ENCODE results near the gene KCTD17. TPM values are rescaled to one million over a fixed set of nuclear protein-coding genes. Genes with fewer than 3 reads are reported as not detected.

Gene KCTD17
- total RNA-seq, 1 experiment from 2014 or later: 29.4 TPM

DNA sequence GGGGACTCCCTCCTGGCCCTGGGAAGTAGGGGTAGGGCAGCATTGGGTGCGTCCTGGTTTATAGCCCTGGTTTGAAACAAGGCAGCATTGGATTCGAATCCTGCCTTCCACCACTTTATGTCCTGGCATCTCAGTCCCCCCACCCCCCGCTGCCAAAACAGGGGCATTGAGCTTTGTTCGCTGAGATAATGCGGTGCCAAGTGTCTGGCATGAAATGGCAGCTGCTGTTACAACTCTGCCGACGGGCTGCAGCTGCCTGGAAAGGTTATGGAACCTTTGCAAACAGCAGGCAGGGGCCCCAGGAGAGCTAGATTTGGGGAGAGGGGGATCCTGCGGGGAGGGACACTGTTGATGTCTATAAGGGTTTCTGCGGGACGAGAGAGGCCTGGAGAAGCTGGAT, 34.2 kb upstream of the KCTD17 start:
- Mint-ChIP-seq H3K27ac (no peak overlapping the region), H3K4me3 (no peak overlapping the region), H3K36me3 (no peaks in the 10 kb centered on the region; the same call in 1 of the 2 replicates), H3K9me3 (no peaks in the 10 kb centered on the region), H3K27me3 (ENCODE audit: low read depth) (no peaks in the 10 kb centered on the region), H3K4me1 (peaks cover 29% of the 10 kb centered on the region)
- ATAC-seq: no peak
- POLR2A ChIA-PET: no interaction called here
- no peak for DNase-seq (ENCODE audit: low spot score)
- TF ChIP-seq, protein P1, sequence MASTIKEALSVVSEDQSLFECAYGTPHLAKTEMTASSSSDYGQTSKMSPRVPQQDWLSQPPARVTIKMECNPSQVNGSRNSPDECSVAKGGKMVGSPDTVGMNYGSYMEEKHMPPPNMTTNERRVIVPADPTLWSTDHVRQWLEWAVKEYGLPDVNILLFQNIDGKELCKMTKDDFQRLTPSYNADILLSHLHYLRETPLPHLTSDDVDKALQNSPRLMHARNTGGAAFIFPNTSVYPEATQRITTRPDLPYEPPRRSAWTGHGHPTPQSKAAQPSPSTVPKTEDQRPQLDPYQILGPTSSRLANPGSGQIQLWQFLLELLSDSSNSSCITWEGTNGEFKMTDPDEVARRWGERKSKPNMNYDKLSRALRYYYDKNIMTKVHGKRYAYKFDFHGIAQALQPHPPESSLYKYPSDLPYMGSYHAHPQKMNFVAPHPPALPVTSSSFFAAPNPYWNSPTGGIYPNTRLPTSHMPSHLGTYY (CRISPR knock-in tag; IDR thresholded peaks at IDR 0.05): no peak
- TF ChIP-seq ATF1 (CRISPR knock-in tag; IDR thresholded peaks at IDR 0.05): no peak
- TF ChIP-seq, protein P2, sequence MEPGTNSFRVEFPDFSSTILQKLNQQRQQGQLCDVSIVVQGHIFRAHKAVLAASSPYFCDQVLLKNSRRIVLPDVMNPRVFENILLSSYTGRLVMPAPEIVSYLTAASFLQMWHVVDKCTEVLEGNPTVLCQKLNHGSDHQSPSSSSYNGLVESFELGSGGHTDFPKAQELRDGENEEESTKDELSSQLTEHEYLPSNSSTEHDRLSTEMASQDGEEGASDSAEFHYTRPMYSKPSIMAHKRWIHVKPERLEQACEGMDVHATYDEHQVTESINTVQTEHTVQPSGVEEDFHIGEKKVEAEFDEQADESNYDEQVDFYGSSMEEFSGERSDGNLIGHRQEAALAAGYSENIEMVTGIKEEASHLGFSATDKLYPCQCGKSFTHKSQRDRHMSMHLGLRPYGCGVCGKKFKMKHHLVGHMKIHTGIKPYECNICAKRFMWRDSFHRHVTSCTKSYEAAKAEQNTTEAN (CRISPR knock-in tag; IDR thresholded peaks at IDR 0.05): no peak
- TF ChIP-seq, protein P3, sequence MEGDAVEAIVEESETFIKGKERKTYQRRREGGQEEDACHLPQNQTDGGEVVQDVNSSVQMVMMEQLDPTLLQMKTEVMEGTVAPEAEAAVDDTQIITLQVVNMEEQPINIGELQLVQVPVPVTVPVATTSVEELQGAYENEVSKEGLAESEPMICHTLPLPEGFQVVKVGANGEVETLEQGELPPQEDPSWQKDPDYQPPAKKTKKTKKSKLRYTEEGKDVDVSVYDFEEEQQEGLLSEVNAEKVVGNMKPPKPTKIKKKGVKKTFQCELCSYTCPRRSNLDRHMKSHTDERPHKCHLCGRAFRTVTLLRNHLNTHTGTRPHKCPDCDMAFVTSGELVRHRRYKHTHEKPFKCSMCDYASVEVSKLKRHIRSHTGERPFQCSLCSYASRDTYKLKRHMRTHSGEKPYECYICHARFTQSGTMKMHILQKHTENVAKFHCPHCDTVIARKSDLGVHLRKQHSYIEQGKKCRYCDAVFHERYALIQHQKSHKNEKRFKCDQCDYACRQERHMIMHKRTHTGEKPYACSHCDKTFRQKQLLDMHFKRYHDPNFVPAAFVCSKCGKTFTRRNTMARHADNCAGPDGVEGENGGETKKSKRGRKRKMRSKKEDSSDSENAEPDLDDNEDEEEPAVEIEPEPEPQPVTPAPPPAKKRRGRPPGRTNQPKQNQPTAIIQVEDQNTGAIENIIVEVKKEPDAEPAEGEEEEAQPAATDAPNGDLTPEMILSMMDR (IDR thresholded peaks at IDR 0.05): no peak
- no peak for TF ChIP-seq TEAD1 (CRISPR knock-in tag; IDR thresholded peaks at IDR 0.05)
- no peak for TF ChIP-seq RELA (CRISPR knock-in tag; IDR thresholded peaks at IDR 0.05; ENCODE audit: borderline replicate concordance)
- TF ChIP-seq, protein P4, sequence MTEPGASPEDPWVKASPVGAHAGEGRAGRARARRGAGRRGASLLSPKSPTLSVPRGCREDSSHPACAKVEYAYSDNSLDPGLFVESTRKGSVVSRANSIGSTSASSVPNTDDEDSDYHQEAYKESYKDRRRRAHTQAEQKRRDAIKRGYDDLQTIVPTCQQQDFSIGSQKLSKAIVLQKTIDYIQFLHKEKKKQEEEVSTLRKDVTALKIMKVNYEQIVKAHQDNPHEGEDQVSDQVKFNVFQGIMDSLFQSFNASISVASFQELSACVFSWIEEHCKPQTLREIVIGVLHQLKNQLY (CRISPR knock-in tag; IDR thresholded peaks at IDR 0.05): no peak
- TF ChIP-seq, protein P5, sequence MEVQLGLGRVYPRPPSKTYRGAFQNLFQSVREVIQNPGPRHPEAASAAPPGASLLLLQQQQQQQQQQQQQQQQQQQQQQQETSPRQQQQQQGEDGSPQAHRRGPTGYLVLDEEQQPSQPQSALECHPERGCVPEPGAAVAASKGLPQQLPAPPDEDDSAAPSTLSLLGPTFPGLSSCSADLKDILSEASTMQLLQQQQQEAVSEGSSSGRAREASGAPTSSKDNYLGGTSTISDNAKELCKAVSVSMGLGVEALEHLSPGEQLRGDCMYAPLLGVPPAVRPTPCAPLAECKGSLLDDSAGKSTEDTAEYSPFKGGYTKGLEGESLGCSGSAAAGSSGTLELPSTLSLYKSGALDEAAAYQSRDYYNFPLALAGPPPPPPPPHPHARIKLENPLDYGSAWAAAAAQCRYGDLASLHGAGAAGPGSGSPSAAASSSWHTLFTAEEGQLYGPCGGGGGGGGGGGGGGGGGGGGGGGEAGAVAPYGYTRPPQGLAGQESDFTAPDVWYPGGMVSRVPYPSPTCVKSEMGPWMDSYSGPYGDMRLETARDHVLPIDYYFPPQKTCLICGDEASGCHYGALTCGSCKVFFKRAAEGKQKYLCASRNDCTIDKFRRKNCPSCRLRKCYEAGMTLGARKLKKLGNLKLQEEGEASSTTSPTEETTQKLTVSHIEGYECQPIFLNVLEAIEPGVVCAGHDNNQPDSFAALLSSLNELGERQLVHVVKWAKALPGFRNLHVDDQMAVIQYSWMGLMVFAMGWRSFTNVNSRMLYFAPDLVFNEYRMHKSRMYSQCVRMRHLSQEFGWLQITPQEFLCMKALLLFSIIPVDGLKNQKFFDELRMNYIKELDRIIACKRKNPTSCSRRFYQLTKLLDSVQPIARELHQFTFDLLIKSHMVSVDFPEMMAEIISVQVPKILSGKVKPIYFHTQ (CRISPR knock-in tag; IDR thresholded peaks at IDR 0.05): no peak
- no peak for TF ChIP-seq ZNF219 (CRISPR knock-in tag; IDR thresholded peaks at IDR 0.05; ENCODE audit: borderline replicate concordance)
- TF ChIP-seq, protein P6, sequence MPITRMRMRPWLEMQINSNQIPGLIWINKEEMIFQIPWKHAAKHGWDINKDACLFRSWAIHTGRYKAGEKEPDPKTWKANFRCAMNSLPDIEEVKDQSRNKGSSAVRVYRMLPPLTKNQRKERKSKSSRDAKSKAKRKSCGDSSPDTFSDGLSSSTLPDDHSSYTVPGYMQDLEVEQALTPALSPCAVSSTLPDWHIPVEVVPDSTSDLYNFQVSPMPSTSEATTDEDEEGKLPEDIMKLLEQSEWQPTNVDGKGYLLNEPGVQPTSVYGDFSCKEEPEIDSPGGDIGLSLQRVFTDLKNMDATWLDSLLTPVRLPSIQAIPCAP (CRISPR knock-in tag; IDR thresholded peaks at IDR 0.05): no peak
- TF ChIP-seq, protein P7, sequence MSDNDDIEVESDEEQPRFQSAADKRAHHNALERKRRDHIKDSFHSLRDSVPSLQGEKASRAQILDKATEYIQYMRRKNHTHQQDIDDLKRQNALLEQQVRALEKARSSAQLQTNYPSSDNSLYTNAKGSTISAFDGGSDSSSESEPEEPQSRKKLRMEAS (CRISPR knock-in tag; IDR thresholded peaks at IDR 0.05): no peak
- no peak for TF ChIP-seq ETV6 (CRISPR knock-in tag; IDR thresholded peaks at IDR 0.05)
- TF ChIP-seq, protein P8, sequence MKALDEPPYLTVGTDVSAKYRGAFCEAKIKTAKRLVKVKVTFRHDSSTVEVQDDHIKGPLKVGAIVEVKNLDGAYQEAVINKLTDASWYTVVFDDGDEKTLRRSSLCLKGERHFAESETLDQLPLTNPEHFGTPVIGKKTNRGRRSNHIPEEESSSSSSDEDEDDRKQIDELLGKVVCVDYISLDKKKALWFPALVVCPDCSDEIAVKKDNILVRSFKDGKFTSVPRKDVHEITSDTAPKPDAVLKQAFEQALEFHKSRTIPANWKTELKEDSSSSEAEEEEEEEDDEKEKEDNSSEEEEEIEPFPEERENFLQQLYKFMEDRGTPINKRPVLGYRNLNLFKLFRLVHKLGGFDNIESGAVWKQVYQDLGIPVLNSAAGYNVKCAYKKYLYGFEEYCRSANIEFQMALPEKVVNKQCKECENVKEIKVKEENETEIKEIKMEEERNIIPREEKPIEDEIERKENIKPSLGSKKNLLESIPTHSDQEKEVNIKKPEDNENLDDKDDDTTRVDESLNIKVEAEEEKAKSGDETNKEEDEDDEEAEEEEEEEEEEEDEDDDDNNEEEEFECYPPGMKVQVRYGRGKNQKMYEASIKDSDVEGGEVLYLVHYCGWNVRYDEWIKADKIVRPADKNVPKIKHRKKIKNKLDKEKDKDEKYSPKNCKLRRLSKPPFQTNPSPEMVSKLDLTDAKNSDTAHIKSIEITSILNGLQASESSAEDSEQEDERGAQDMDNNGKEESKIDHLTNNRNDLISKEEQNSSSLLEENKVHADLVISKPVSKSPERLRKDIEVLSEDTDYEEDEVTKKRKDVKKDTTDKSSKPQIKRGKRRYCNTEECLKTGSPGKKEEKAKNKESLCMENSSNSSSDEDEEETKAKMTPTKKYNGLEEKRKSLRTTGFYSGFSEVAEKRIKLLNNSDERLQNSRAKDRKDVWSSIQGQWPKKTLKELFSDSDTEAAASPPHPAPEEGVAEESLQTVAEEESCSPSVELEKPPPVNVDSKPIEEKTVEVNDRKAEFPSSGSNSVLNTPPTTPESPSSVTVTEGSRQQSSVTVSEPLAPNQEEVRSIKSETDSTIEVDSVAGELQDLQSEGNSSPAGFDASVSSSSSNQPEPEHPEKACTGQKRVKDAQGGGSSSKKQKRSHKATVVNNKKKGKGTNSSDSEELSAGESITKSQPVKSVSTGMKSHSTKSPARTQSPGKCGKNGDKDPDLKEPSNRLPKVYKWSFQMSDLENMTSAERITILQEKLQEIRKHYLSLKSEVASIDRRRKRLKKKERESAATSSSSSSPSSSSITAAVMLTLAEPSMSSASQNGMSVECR (CRISPR knock-in tag; IDR thresholded peaks at IDR 0.05; ENCODE audit: borderline replicate concordance): no peak
- no peak for TF ChIP-seq FOXP1 (CRISPR knock-in tag; IDR thresholded peaks at IDR 0.05; ENCODE audit: borderline replicate concordance)
- CTCF ChIA-PET: interaction anchor here (1.1 to 4.9 kb wide), 4 partner anchors 19 to 40 kb away, joined by 3 to 13 read pairs (median 10); no protein-coding TSS in a partner anchor

All from WTC11 (cell line).